ENCODE data around the gene SH3D19. TPM values are rescaled to one million over a fixed set of nuclear protein-coding genes. Genes with fewer than 3 reads are reported as not detected.

The SH3D19 gene
- total RNA-seq, 1 donor from 2014 or later: 39.3 TPM

DNA sequence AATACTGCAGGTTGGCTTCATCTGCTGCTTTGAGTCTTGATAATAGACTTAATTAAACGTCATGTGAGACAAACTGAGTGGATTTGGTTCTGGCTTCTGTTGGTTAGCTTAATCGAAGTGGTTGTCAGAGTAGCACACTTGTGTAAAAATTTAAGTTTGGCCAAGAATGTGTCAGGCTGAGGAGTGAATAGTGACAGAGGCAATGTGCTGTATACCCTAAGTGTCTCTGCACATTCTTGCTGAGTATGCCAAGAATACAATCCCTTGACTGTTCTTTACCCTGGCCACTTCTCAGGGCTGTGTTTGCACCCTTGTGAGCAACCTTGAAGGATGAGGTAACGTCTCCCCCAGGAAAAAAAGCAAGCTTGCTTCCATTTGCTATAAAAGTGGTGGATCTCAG lies 211.1 kb downstream of the SH3D19 start:
- Histone ChIP-seq H3K4me2 (no peak overlapping the region), H3K4me1 (no peaks in the 10 kb centered on the region), H3K36me3 (no peaks in the 10 kb centered on the region), H3F3A (ENCODE audit: low read depth) (peaks cover 33% of the 10 kb centered on the region), H3K9ac (no peak overlapping the region), H3K27me3 (no peaks in the 10 kb centered on the region), H3K79me2 (ENCODE audit: low read depth) (no peaks in the 10 kb centered on the region), H3K9me3 (ENCODE audit: low read depth) (no peaks in the 10 kb centered on the region), H4K20me1 (ENCODE audit: low read depth) (no peaks in the 10 kb centered on the region), H3K4me3 (no peak overlapping the region), H3K27ac (no peak overlapping the region), H2AFZ (replicated peaks) (no peak overlapping the region)
- TF ChIP-seq EZH2phosphoT487 (IDR thresholded peaks at IDR 0.05) (no peak), EZH2 (IDR thresholded peaks at IDR 0.05) (no peak)
- TF ChIP-seq, protein P1, sequence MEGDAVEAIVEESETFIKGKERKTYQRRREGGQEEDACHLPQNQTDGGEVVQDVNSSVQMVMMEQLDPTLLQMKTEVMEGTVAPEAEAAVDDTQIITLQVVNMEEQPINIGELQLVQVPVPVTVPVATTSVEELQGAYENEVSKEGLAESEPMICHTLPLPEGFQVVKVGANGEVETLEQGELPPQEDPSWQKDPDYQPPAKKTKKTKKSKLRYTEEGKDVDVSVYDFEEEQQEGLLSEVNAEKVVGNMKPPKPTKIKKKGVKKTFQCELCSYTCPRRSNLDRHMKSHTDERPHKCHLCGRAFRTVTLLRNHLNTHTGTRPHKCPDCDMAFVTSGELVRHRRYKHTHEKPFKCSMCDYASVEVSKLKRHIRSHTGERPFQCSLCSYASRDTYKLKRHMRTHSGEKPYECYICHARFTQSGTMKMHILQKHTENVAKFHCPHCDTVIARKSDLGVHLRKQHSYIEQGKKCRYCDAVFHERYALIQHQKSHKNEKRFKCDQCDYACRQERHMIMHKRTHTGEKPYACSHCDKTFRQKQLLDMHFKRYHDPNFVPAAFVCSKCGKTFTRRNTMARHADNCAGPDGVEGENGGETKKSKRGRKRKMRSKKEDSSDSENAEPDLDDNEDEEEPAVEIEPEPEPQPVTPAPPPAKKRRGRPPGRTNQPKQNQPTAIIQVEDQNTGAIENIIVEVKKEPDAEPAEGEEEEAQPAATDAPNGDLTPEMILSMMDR (IDR thresholded peaks at IDR 0.05): no peak
- no peak for DNase-seq (ENCODE audit: low spot score)
- Mint-ChIP-seq H3K4me1 (no peaks in the 10 kb centered on the region), H3K36me3 (peaks cover 10% of the 10 kb centered on the region), H3K27ac (no peak overlapping the region), H3K9me3 (no peaks in the 10 kb centered on the region), H3K4me3 (no peak overlapping the region), H3K27me3 (ENCODE audit: insufficient read depth, low read depth) (no peaks in the 10 kb centered on the region)

DNA sequence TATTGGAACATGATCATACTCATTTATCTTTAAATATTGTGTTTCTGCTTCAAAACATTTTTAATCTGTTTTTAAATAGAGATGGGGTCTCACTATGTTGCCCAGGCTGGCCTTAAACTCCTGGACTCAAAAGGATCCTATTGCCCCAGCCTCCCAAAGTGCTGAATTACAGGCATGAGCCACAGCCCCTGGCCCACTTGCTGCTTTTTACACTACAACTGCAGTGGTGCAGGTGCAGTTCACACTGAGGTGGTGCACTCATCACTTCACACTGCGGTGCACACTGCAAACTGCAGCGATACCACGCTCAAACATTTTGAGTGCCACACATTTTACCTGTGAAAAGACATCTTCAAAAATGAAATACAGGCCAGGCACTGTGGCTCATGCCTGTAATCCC lies 215.2 kb downstream of the SH3D19 start:
- Histone ChIP-seq H4K20me1 (ENCODE audit: low read depth) (peaks cover 4% of the 10 kb centered on the region), H3K36me3 (no peaks in the 10 kb centered on the region), H3K27me3 (no peaks in the 10 kb centered on the region), H3F3A (ENCODE audit: low read depth) (peaks cover 46% of the 10 kb centered on the region), H3K79me2 (ENCODE audit: low read depth) (no peaks in the 10 kb centered on the region), H2AFZ (replicated peaks) (no peak overlapping the region), H3K4me2 (no peak overlapping the region), H3K27ac (no peak overlapping the region), H3K4me3 (no peak overlapping the region), H3K4me1 (no peaks in the 10 kb centered on the region), H3K9ac (no peak overlapping the region), H3K9me3 (ENCODE audit: low read depth) (no peaks in the 10 kb centered on the region)
- H3K36me3 Mint-ChIP-seq: peaks cover 26% of the 10 kb centered on the region
- DNase-seq (ENCODE audit: low spot score): no peak
- no peaks in the 10 kb centered on the region for H3K27me3 Mint-ChIP-seq (ENCODE audit: insufficient read depth, low read depth)
- no peaks in the 10 kb centered on the region for H3K4me1 Mint-ChIP-seq
- H3K4me3 Mint-ChIP-seq: no peak overlapping the region
- no peak for TF ChIP-seq EZH2phosphoT487 (IDR thresholded peaks at IDR 0.05)
- TF ChIP-seq EZH2 (IDR thresholded peaks at IDR 0.05): no peak
- TF ChIP-seq, protein P1 (IDR thresholded peaks at IDR 0.05): no peak
- no peaks in the 10 kb centered on the region for H3K9me3 Mint-ChIP-seq
- H3K27ac Mint-ChIP-seq: no peak overlapping the region

DNA sequence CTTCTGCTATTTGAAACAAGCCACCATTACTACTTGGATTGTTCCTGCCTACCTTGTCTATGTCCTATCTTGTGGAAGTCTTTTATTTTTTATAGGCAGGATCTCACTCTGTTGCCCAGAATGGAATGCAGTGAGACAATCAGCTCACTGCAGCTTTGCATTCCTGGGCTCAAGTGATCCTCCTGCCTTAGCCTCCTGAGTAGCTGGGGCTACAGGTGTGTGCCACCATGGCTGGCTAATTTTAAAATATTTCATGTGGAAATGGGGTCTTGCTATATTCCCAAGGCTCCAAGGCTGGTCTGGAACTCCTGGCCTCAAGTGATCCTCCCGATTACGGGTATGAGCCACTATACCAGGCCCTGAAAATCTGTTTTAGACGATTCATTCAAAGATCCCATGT lies 218.3 kb downstream of the SH3D19 start:
- no peaks in the 10 kb centered on the region for H3K9me3 ChIP-seq (ENCODE audit: low read depth)
- Mint-ChIP-seq H3K27ac (no peak overlapping the region), H3K36me3 (peaks cover 29% of the 10 kb centered on the region), H3K9me3 (no peaks in the 10 kb centered on the region), H3K4me1 (peaks cover 3% of the 10 kb centered on the region), H3K4me3 (no peak overlapping the region), H3K27me3 (ENCODE audit: insufficient read depth, low read depth) (no peaks in the 10 kb centered on the region)
- H3K4me3 ChIP-seq: no peak overlapping the region
- DNase-seq (ENCODE audit: low spot score): no peak
- H3K36me3 ChIP-seq: peaks cover 5% of the 10 kb centered on the region
- TF ChIP-seq EZH2phosphoT487 (IDR thresholded peaks at IDR 0.05) (no peak), EZH2 (IDR thresholded peaks at IDR 0.05) (no peak)
- TF ChIP-seq, protein P1 (IDR thresholded peaks at IDR 0.05): no peak
- peaks cover 15% of the 10 kb centered on the region for H3K79me2 ChIP-seq (ENCODE audit: low read depth)
- no peak overlapping the region for H3K27ac ChIP-seq
- H3F3A ChIP-seq (ENCODE audit: low read depth): peaks cover 74% of the 10 kb centered on the region
- H3K4me2 ChIP-seq: no peak overlapping the region
- no peak overlapping the region for H3K9ac ChIP-seq
- H3K4me1 ChIP-seq: no peaks in the 10 kb centered on the region
- peaks cover 26% of the 10 kb centered on the region for H4K20me1 ChIP-seq (ENCODE audit: low read depth)
- H3K27me3 ChIP-seq: no peaks in the 10 kb centered on the region
- no peak overlapping the region for H2AFZ ChIP-seq (replicated peaks)
